Renal cortical epithelial cell (primary cell): ENCODE data around the gene CNIH1. TPM values are rescaled to one million over a fixed set of nuclear protein-coding genes. Genes with fewer than 3 reads are reported as not detected.
"Not testable (repeated sequence)": the region's sequence is repeated elsewhere in the genome, so short reads cannot be mapped to it uniquely, and the experiment has no call there.

Experiments used
- DNase-seq: peaks from one replicate; pipeline ENCODE4 v3.0.0-alpha.2; 2011; ENCODE audit warnings: low read depth
- total RNA-seq: library from RNA; depleted of rRNA; stranded (reverse); fragments of >200 nt; gene quantifications from 2 replicates; pipeline ENCODE4 v1.2.3, GENCODE V29; 2014

Gene CNIH1
- total RNA-seq, 1 donor from 2014 or later = 203 TPM

- DNase-seq = no peak
Observed at GRCh38 chr14:54381821-54382220, 59.4 kb downstream of the CNIH1 start.

DNA sequence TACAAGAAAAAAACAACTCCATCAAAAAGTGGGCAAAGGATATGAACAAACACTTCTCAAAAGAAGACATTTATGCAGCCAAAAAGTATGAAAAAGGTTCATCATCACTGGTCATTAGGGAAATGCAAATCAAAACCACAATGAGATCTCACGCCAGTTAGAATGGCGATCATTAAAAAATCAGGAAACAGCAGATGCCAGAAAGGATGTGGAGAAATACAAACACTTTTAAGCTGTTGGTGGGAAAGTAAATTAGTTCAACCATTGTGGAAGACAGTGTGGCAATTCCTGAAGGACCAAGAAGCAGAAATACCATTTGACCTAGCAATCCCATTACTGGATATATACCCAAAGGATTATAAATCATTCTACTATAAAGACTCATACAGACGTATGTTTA lies 60.6 kb downstream of the CNIH1 start:
- DNase-seq = not testable (repeated sequence)

DNA sequence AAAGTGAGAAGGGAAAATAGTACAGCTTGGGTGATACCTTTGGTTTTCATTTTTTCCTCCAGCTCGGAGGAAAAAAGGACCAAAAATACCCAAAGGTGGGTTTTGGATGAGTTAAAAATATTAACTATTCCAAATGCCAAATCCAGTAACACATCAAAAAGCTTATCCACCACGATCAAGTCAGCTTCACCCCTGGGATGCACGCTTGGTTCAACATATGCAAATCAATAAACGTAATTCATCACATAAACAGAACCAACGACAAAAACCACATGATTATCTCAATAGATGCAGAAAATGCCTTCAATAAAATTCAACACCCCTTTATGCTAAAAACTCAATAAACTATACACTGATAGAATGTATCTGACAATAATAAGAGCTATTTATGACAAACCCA lies 62.3 kb downstream of the CNIH1 start:
- DNase-seq = not testable (repeated sequence)

GRCh38 chr14:54377501-54377900 lies 63.7 kb downstream of the CNIH1 start:
- no peak for DNase-seq

DNA sequence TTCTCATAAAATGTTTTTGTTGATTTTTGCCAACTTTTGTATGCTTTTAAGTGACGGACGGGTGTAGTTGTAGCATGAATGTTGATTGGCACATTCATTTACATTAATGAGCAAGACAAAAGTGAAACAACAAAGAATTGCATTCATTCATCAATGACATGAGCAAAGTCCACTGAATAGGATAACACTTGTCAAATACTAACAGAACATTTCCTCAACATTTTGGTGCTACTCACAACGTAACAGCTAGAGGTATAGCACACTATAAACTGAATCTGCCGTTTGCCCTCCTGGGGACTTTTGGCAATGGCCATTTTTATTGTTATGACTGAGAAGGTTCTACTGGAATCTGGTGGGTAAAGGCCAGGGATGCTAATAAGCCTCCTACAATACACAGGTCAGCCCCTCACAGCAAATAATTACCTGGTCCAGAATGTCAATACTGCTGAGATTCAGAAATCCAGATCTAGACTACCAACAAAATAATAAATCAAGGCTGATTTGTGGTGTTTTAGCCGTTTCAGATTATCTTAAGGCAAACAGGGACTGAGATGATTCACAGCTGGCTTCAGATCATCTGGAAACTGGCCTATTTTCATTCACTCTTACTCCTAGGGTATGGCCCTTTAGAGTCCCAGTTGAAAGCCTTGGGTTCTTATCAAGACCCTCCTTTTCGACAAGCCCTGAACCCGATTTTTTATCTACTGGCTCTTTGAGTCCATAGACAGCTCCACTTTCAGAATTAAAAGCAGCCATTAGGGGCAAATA lies 66.9 kb downstream of the CNIH1 start:
- DNase-seq = no peak

Other genes starting within 250 kb of the CNIH1 start
- 3.5 and 43.6 TPM in 2 replicates for gene CDKN3, start 44.4 kb downstream of the CNIH1 start, total RNA-seq
- gene GMFB, start 47.6 kb upstream of the CNIH1 start, total RNA-seq = 113 and 175 TPM in 2 replicates
- gene CGRRF1, start 68.5 kb upstream of the CNIH1 start, total RNA-seq = 16.7 and 23.1 TPM in 2 replicates
- 49.5 and 81.5 TPM in 2 replicates for gene SAMD4A, start 125.8 kb upstream of the CNIH1 start, total RNA-seq